Measurements from ENCODE around the gene DDX27. TPM values are rescaled to one million over a fixed set of nuclear protein-coding genes. Genes with fewer than 3 reads are reported as not detected.

Gene DDX27
- total and polyA plus RNA-seq, 12 donors: 11.0 to 26.2 (median 13.2) TPM

DNA sequence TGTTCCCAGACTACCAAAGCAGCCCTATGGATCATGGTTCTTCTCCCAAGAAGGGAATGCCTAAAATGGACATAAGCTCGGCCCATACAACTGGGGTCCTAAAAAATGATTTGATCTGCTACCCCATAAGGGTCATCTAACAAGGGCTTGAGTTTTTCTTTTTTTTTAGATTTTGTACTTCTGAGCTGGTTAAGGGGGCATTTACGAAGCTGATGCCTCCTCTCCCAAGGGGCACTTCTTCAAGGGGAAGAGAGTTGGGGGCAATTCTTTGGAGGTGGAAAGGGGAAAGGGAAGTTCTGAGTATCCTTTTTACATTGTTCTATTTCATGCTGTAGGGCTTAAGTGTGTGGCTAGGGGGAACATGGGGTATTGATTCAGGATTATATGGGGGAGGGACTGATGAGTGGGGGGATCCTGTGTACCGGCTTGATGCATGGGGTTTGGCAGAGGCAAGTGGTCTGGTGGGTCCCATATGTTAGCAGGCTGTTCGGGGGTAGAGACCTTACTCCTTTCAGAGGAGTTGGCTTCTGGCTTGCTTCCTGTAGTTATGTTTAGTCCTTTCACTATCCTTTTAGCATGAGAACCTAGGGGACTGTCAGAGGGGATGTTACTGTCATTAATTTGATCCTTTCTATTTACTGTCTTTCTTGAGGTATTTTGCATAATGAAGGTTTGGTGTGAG, 66.7 kb downstream of the DDX27 start:
- no peak for DNase-seq
- ATAC-seq: no peak
- peaks cover 0 to 75% (median 31%) of the 10 kb centered on the region in 11 donors for H3K9me3 ChIP-seq
- H3K4me3 ChIP-seq: no peak overlapping the region
- no peak overlapping the region for H3K27ac ChIP-seq
- intact Hi-C loops (cut with DNase I): no loop called here
- WGBS, 2 donors: 94% methylated on average over 4 of the region's 4 CpGs
- H3K4me1 ChIP-seq: peaks cover 0 to 48% (median 26%) of the 10 kb centered on the region in 9 donors
- TF ChIP-seq, protein P1, sequence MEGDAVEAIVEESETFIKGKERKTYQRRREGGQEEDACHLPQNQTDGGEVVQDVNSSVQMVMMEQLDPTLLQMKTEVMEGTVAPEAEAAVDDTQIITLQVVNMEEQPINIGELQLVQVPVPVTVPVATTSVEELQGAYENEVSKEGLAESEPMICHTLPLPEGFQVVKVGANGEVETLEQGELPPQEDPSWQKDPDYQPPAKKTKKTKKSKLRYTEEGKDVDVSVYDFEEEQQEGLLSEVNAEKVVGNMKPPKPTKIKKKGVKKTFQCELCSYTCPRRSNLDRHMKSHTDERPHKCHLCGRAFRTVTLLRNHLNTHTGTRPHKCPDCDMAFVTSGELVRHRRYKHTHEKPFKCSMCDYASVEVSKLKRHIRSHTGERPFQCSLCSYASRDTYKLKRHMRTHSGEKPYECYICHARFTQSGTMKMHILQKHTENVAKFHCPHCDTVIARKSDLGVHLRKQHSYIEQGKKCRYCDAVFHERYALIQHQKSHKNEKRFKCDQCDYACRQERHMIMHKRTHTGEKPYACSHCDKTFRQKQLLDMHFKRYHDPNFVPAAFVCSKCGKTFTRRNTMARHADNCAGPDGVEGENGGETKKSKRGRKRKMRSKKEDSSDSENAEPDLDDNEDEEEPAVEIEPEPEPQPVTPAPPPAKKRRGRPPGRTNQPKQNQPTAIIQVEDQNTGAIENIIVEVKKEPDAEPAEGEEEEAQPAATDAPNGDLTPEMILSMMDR (IDR thresholded peaks at IDR 0.05): no peak
- no peaks in the 10 kb centered on the region for H3K27me3 ChIP-seq
- H3K36me3 ChIP-seq: peaks cover 9 to 100% (median 99%) of the 10 kb centered on the region in 9 donors

DNA sequence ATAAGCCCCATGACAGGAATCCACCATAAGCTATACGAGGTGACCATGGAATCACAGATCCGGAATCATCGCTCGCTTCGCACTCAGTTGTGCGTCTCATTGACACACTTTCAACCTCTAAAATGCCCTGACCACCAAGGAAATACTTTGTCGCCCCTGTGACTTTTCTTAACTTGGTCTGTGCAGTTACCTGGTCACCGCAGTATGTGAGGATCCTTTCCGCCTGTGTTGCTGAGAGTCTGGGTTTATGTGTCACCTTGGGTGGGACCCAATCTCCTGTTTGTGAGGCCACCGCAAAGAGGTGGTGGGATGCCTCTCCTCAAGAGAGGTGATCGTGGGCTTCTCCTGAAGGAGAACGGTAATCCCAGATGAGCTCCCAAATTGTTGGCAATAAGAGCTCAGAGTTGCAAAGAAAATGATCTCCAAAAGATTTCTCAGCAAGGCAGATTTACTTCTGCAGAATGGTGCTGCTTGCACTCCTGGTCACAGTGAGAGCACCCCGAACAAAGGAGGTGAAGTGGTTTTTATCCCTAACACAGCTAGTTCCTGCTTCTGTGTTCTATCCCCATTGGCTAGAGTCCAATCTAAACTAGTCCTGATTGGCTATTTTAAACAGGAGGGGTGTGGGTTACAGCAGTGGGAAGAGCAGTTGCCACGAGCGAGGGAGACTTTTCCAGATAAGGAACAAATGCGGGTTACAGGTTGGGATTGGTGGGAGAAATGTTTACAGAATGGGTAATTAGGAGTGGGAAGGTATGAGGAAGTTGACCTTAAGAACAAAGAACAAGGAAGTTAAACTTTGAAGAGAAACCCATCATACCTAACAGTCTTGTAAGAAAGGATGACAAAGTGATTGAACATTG, 67.7 kb downstream of the DDX27 start:
- no peak for ATAC-seq
- Histone ChIP-seq H3K27me3 (no peaks in the 10 kb centered on the region), H3K36me3 (peaks cover 7 to 100% (median 99%) of the 10 kb centered on the region in 9 donors), H3K27ac (peak overlapping the region in 1 of 10 donors; percentile 51), H3K4me3 (no peak overlapping the region), H3K9me3 (peaks cover 0 to 67% (median 25%) of the 10 kb centered on the region in 11 donors), H3K4me1 (peaks cover 0 to 39% (median 17%) of the 10 kb centered on the region in 9 donors)
- TF ChIP-seq, protein P1 (IDR thresholded peaks at IDR 0.05): no peak
- intact Hi-C loops (cut with DNase I): no loop called here
- WGBS, 2 donors: 96 to 97% methylated on average over 16 of the region's 16 CpGs
- no peak for DNase-seq

DNA sequence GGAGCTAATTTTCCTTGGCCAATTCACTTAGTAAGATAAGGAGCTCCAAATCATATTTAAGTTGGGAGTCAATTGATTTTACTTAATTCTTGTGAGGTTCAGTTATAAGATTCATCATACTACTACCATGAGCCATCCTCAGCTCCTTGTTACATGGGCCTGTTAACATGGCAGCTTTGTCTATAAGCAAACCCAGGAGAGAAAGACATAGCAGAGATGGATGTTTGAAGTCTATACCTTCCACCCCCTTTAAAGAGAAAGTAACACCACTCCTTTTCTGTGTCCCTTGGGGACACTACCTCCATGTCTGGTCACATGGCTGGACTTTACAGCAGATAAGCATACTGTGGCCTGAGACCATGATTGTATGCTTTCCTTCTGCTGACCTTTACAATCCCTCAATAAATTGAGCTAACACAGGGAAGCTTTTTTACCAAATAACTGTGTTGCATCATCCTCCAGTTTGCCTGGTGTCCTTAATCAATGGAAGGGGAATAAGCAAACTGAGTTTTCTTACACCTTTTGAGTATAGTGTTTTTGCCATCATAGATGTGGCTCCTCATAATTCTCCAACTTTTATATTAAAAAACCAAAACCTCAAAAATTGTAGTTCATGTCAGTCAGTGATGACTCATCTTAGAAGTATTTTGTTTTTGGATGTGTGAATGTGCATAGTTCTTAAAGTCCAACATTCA, 68.5 kb downstream of the DDX27 start:
- TF ChIP-seq, protein P1 (IDR thresholded peaks at IDR 0.05): no peak

DNA sequence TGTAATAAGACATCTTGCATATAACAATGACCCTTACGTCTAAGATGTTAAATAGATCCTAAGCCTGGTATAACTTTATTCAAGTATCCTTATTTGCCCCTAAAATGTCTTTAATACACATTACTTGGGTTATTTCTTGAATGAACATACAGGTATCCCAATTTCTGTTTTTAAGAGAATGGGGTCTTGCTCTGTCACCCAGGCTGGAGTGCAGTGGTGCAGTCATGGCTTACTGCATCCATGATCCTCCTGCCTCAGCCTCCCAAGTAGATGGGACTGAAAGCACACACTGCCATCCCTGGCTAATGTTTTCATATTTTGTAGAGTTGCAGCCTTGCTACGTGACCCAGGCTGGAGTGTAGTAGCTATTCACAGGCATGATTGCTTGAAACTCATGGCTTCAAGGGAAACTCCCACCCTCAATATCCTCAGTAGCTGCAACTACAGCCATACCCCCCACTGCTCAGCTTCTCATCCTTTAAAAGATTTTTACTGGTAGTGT, 69.1 kb downstream of the DDX27 start:
- Histone ChIP-seq H3K27me3 (no peaks in the 10 kb centered on the region), H3K4me1 (peaks cover 0 to 25% (median 4%) of the 10 kb centered on the region in 9 donors), H3K9me3 (peaks cover 0 to 54% (median 25%) of the 10 kb centered on the region in 11 donors), H3K4me3 (no peak overlapping the region), H3K36me3 (peaks cover 7 to 97% (median 86%) of the 10 kb centered on the region in 9 donors), H3K27ac (no peak overlapping the region)
- 87 to 89% methylated on average over 2 of the region's 2 CpGs for WGBS, 2 donors
- DNase-seq (no peak), ATAC-seq (no peak)
- TF ChIP-seq, protein P1 (IDR thresholded peaks at IDR 0.05): no peak
- intact Hi-C loops (cut with DNase I): no loop called here

More for the DNA sequence above, 68.5 kb downstream of the DDX27 start:
- DNase-seq (no peak), ATAC-seq (no peak)
- Histone ChIP-seq H3K27ac (peak overlapping the region in 1 of 10 donors; percentile 51), H3K4me1 (peaks cover 0 to 31% (median 10%) of the 10 kb centered on the region in 9 donors), H3K36me3 (peaks cover 7 to 100% (median 92%) of the 10 kb centered on the region in 9 donors), H3K27me3 (no peaks in the 10 kb centered on the region), H3K9me3 (peaks cover 0 to 60% (median 25%) of the 10 kb centered on the region in 11 donors), H3K4me3 (no peak overlapping the region)
- intact Hi-C loops (cut with DNase I): no loop called here
